ENCODE data around the gene CADPS2. TPM values are rescaled to one million over a fixed set of nuclear protein-coding genes. Genes with fewer than 3 reads are reported as not detected.

CADPS2 gene
- total and polyA plus RNA-seq, 4 donors = 5.6 to 41.1 (median 11.0) TPM

GRCh38 chr7:122511268-122511667 lies 375.0 kb downstream of the CADPS2 start:
- Histone ChIP-seq H3K27me3 (ENCODE audit: control insufficient read depth in 4 of 4, insufficient read depth in 4 of 4, low read length in 3 of 4) (no peaks in the 10 kb centered on the region), H3K36me3 (ENCODE audit: control insufficient read depth in 4 of 4, insufficient read depth in 3 of 4, low read depth in 1 of 4, low read length in 3 of 4) (no peaks in the 10 kb centered on the region), H3K9ac (ENCODE audit: low read depth in 1 of 2, low read length in 2 of 2) (no peak overlapping the region), H3K27ac (ENCODE audit: low read depth in 1 of 2, low read length in 2 of 2) (no peak overlapping the region), H3K4me3 (ENCODE audit: low read depth in 1 of 3, low read length in 3 of 3) (no peak overlapping the region), H3K4me1 (ENCODE audit: control insufficient read depth in 4 of 4, insufficient read depth in 4 of 4, low read length in 3 of 4) (peaks cover 0 to 5% (median 3%) of the 10 kb centered on the region in 4 donors), H3K9me3 (ENCODE audit: control insufficient read depth in 4 of 4, low read length in 3 of 4) (no peaks in the 10 kb centered on the region)
- DNase-seq (ENCODE audit: low spot score) = no peak
- TF ChIP-seq GABPA (IDR thresholded peaks at IDR 0.05 in 1 of 2, conservative IDR thresholded peaks at IDR 0.05 in 1 of 2) (no peak), FOXA2 (IDR thresholded peaks at IDR 0.05) (no peak), NR2F2 (IDR thresholded peaks at IDR 0.05) (no peak), RAD21 (IDR thresholded peaks at IDR 0.05) (no peak), MAX (IDR thresholded peaks at IDR 0.05) (no peak), HNF4G (IDR thresholded peaks at IDR 0.05) (no peak), HNF4A (conservative IDR thresholded peaks at IDR 0.05) (no peak)
- 92% methylated on average over 2 of the region's 2 CpGs for WGBS

DNA sequence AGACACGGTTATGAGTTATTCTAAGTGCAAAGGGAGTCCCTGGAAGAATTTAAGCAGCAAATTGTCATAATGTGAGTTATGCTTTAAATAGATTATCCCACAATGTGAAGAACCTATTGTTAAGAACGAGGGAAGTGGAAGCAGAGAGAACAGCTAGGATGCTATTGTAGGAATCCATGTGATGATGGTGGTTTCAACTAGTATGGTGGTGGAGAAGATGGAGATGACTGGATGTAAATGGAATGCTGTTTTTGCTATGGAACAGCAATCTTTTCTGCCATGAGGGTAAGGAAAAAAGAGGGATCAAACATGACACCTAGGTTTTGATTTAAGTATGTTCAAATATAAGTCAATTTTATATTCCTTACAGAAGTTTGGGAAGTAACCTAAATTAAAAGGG lies 378.7 kb downstream of the CADPS2 start:
- DNase-seq (ENCODE audit: low spot score) = no peak
- Histone ChIP-seq H3K4me1 (ENCODE audit: control insufficient read depth in 4 of 4, insufficient read depth in 4 of 4, low read length in 3 of 4) (no peaks in the 10 kb centered on the region), H3K4me3 (ENCODE audit: low read depth in 1 of 3, low read length in 3 of 3) (no peak overlapping the region), H3K9ac (ENCODE audit: low read depth in 1 of 2, low read length in 2 of 2) (no peak overlapping the region), H3K27ac (ENCODE audit: low read depth in 1 of 2, low read length in 2 of 2) (no peak overlapping the region), H3K36me3 (ENCODE audit: control insufficient read depth in 4 of 4, insufficient read depth in 3 of 4, low read depth in 1 of 4, low read length in 3 of 4) (no peaks in the 10 kb centered on the region), H3K9me3 (ENCODE audit: control insufficient read depth in 4 of 4, low read length in 3 of 4) (no peaks in the 10 kb centered on the region), H3K27me3 (ENCODE audit: control insufficient read depth in 4 of 4, insufficient read depth in 4 of 4, low read length in 3 of 4) (no peaks in the 10 kb centered on the region)
- no peak for TF ChIP-seq RXRA (IDR thresholded peaks at IDR 0.05)
- TF ChIP-seq ZBTB33 (IDR thresholded peaks at IDR 0.05) = no peak
- no peak for TF ChIP-seq HNF4G (IDR thresholded peaks at IDR 0.05)
- no peak for TF ChIP-seq NR2F2 (IDR thresholded peaks at IDR 0.05)
- TF ChIP-seq CTCF (IDR thresholded peaks at IDR 0.05; ENCODE audit: low read depth, low read length, missing input control) = no peak
- TF ChIP-seq EGR1 (IDR thresholded peaks at IDR 0.05; ENCODE audit: low read depth in 2 of 2) = no peak
- TF ChIP-seq JUND (IDR thresholded peaks at IDR 0.05) = no peak
- TF ChIP-seq TAF1 (conservative IDR thresholded peaks at IDR 0.05) = no peak
- no peak for TF ChIP-seq SP1 (IDR thresholded peaks at IDR 0.05)
- TF ChIP-seq GABPA (IDR thresholded peaks at IDR 0.05 in 1 of 2, conservative IDR thresholded peaks at IDR 0.05 in 1 of 2) = no peak
- no peak for TF ChIP-seq MAX (IDR thresholded peaks at IDR 0.05)
- no peak for TF ChIP-seq FOXA1 (IDR thresholded peaks at IDR 0.05)
- no peak for TF ChIP-seq RAD21 (IDR thresholded peaks at IDR 0.05)
- no peak for TF ChIP-seq YY1 (IDR thresholded peaks at IDR 0.05)
- no peak for TF ChIP-seq FOXA2 (IDR thresholded peaks at IDR 0.05)
- TF ChIP-seq, protein P1, sequence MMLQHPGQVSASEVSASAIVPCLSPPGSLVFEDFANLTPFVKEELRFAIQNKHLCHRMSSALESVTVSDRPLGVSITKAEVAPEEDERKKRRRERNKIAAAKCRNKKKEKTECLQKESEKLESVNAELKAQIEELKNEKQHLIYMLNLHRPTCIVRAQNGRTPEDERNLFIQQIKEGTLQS (IDR thresholded peaks at IDR 0.05) = no peak
- TF ChIP-seq, protein P2, sequence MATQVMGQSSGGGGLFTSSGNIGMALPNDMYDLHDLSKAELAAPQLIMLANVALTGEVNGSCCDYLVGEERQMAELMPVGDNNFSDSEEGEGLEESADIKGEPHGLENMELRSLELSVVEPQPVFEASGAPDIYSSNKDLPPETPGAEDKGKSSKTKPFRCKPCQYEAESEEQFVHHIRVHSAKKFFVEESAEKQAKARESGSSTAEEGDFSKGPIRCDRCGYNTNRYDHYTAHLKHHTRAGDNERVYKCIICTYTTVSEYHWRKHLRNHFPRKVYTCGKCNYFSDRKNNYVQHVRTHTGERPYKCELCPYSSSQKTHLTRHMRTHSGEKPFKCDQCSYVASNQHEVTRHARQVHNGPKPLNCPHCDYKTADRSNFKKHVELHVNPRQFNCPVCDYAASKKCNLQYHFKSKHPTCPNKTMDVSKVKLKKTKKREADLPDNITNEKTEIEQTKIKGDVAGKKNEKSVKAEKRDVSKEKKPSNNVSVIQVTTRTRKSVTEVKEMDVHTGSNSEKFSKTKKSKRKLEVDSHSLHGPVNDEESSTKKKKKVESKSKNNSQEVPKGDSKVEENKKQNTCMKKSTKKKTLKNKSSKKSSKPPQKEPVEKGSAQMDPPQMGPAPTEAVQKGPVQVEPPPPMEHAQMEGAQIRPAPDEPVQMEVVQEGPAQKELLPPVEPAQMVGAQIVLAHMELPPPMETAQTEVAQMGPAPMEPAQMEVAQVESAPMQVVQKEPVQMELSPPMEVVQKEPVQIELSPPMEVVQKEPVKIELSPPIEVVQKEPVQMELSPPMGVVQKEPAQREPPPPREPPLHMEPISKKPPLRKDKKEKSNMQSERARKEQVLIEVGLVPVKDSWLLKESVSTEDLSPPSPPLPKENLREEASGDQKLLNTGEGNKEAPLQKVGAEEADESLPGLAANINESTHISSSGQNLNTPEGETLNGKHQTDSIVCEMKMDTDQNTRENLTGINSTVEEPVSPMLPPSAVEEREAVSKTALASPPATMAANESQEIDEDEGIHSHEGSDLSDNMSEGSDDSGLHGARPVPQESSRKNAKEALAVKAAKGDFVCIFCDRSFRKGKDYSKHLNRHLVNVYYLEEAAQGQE (IDR thresholded peaks at IDR 0.05) = no peak
- no peak for TF ChIP-seq HNF4A (conservative IDR thresholded peaks at IDR 0.05)
- WGBS = 90% methylated on average over 2 of the region's 2 CpGs

All from liver (tissue), 9 donors.